ES-I3 (cell line): ENCODE results near the gene CDH4.

ENCODE experiments used
- H3K36me3 ChIP-seq: 2 replicates; pipeline ENCODE4 v1.6.1; 2013; ENCODE audit warnings: mild to moderate bottlenecking, low read length, control low read depth, moderate library complexity; ENCODE audit not compliant: insufficient read depth
- H3K4me1 ChIP-seq: 2 replicates; pipeline ENCODE4 v1.6.1; 2013; ENCODE audit warnings: mild to moderate bottlenecking, control low read depth, low read length; ENCODE audit not compliant: insufficient read depth
- H3K9ac ChIP-seq: 2 replicates; pipeline ENCODE4 v1.6.1; 2013; ENCODE audit warnings: low read depth, mild to moderate bottlenecking, low read length, moderate library complexity
- H3K9me3 ChIP-seq: 2 replicates; pipeline ENCODE4 v1.6.1; 2013; ENCODE audit warnings: mild to moderate bottlenecking, low read length, moderate library complexity; ENCODE audit not compliant: control insufficient read depth, insufficient read depth

Gene CDH4

GRCh38 chr20:61756966-61757677 lies 505.1 kb downstream of the CDH4 start:
- no peaks in the 10 kb centered on the region for H3K36me3 ChIP-seq
- H3K9me3 ChIP-seq = no peaks in the 10 kb centered on the region
- H3K9ac ChIP-seq = no peak overlapping the region
- peaks cover 12% of the 10 kb centered on the region for H3K4me1 ChIP-seq

GRCh38 chr20:61757678-61758563 lies 505.9 kb downstream of the CDH4 start:
- H3K4me1 ChIP-seq = peaks cover 11% of the 10 kb centered on the region
- no peak overlapping the region for H3K9ac ChIP-seq
- H3K36me3 ChIP-seq = no peaks in the 10 kb centered on the region
- no peaks in the 10 kb centered on the region for H3K9me3 ChIP-seq

- H3K9ac ChIP-seq = no peak overlapping the region
- H3K9me3 ChIP-seq = no peaks in the 10 kb centered on the region
- H3K4me1 ChIP-seq = peaks cover 3% of the 10 kb centered on the region
- H3K36me3 ChIP-seq = no peaks in the 10 kb centered on the region
Observed at GRCh38 chr20:61758564-61759200, 506.6 kb downstream of the CDH4 start.

- no peaks in the 10 kb centered on the region for H3K36me3 ChIP-seq
- no peaks in the 10 kb centered on the region for H3K4me1 ChIP-seq
- H3K9me3 ChIP-seq = no peaks in the 10 kb centered on the region
- no peak overlapping the region for H3K9ac ChIP-seq
Observed at GRCh38 chr20:61759286-61760065, 507.4 kb downstream of the CDH4 start.

GRCh38 chr20:61760321-61760720 lies 508.3 kb downstream of the CDH4 start:
- no peak overlapping the region for H3K9ac ChIP-seq
- no peaks in the 10 kb centered on the region for H3K4me1 ChIP-seq

GRCh38 chr20:61760731-61761130 lies 508.7 kb downstream of the CDH4 start:
- H3K36me3 ChIP-seq = no peaks in the 10 kb centered on the region
- H3K4me1 ChIP-seq = no peaks in the 10 kb centered on the region
- H3K9ac ChIP-seq = no peak overlapping the region
- no peaks in the 10 kb centered on the region for H3K9me3 ChIP-seq

More at GRCh38 chr20:61760321-61760720, 508.3 kb downstream of the CDH4 start:
- Histone ChIP-seq H3K36me3 (no peaks in the 10 kb centered on the region), H3K9me3 (no peaks in the 10 kb centered on the region)

- Histone ChIP-seq H3K9me3 (no peaks in the 10 kb centered on the region), H3K9ac (no peak overlapping the region), H3K36me3 (no peaks in the 10 kb centered on the region), H3K4me1 (no peaks in the 10 kb centered on the region)
Observed at GRCh38 chr20:61761453-61762166, 509.5 kb downstream of the CDH4 start.

GRCh38 chr20:61762167-61762710 lies 510.2 kb downstream of the CDH4 start:
- Histone ChIP-seq H3K9me3 (no peaks in the 10 kb centered on the region), H3K9ac (no peak overlapping the region), H3K4me1 (no peaks in the 10 kb centered on the region), H3K36me3 (no peaks in the 10 kb centered on the region)

GRCh38 chr20:61762886-61763739 lies 511.1 kb downstream of the CDH4 start:
- no peaks in the 10 kb centered on the region for H3K9me3 ChIP-seq
- H3K4me1 ChIP-seq = no peaks in the 10 kb centered on the region
- no peak overlapping the region for H3K9ac ChIP-seq
- H3K36me3 ChIP-seq = no peaks in the 10 kb centered on the region

- Histone ChIP-seq H3K36me3 (no peaks in the 10 kb centered on the region), H3K4me1 (no peaks in the 10 kb centered on the region), H3K9me3 (no peaks in the 10 kb centered on the region)
Observed at GRCh38 chr20:61763740-61764400, 511.8 kb downstream of the CDH4 start.

GRCh38 chr20:61764471-61765025 lies 512.5 kb downstream of the CDH4 start:
- Histone ChIP-seq H3K9ac (no peak overlapping the region), H3K36me3 (no peaks in the 10 kb centered on the region), H3K9me3 (no peaks in the 10 kb centered on the region), H3K4me1 (no peaks in the 10 kb centered on the region)

More at GRCh38 chr20:61763740-61764400, 511.8 kb downstream of the CDH4 start:
- no peak overlapping the region for H3K9ac ChIP-seq
